GM19463 (cell line): ENCODE data around the gene SMDT1.
"Not testable (repeated sequence)": the region's sequence is repeated elsewhere in the genome, so short reads cannot be mapped to it uniquely, and the experiment has no call there.

Experiments
- ATAC-seq: cut with Tn5 transposase; IDR thresholded peaks from one replicate; pipeline ENCODE4 v1.9.1; 2021; ENCODE audit warnings: mild to moderate bottlenecking, moderate library complexity; ENCODE audit not compliant: unreplicated experiment

Gene SMDT1

DNA sequence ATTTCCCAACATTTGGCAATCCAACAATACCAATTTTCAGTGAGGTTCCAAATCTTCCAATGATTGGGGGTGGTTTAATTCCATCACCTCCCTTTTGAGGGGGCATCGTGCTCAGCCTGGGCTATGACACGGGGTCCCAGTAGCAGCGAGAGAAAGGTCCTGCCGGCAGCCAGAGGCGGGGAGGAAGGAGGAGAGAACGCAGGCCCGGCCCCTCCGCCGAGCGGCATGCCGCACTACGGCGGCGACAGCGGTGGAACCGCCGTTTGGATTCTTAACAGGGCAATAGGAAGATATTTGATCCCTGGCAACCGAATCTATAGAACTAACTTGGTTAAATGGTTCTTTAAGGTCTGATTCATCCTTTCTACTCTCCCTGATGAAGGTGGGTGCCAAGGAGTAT, 29.3 kb downstream of the SMDT1 start:
- no peak for ATAC-seq

DNA sequence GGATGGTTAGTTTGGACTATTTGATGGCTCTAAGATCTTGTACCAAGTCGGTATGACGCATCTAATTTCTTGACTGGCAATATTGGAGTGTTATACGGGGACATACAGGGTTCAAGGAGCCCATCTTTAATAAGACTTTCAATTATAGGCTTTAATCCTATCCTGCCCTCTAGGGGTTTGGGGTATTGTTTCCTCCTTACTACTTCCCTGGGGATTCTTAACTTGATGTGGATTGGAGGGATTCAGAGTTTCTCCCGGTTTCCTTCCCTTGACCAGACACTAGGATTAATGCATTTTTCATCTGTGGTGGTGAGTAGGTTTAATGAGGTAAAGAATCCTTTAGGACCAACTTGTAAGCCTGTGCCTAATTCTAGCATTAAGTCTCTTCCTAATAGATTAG, 32.3 kb downstream of the SMDT1 start:
- no peak for ATAC-seq

DNA sequence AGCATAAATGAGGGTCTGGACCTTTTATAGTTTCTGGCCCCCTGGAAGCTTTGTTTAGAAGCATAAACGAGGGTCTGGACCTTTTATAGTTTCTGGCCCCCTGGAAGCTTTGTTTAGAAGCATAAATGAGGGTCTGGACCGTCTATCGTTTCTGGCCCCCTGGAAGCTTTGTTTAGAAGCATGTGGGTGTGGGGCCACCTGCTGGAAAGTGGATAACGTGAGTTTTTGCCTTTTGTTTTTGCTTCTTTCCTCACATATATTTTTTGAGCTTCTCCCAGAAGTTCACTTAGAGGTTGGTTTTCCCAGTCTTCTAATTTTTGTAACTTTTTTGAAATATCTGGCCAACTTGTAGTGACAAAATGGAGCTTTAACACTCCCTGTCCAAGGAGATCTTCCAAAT, 33.3 kb downstream of the SMDT1 start:
- ATAC-seq = not testable (repeated sequence)

DNA sequence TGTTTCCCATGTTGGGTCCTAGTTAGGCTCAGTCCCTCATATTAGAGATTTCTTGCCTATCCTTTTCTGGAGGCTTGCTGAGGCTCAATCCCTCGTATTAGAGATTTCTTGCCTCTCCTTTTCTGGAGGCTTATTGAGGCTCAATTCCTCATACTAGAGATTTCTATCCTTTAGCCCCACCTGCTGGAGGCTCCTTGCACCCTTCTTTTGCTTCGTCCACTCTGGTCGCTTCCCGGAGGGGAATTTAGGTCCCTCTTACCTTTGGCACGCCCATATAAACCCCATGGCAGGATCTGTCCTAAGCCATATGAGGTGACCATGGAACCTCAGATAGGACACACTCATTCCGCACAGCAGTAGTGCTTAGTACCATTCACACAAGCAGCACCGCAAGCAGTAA, 35.2 kb downstream of the SMDT1 start:
- ATAC-seq = no peak

DNA sequence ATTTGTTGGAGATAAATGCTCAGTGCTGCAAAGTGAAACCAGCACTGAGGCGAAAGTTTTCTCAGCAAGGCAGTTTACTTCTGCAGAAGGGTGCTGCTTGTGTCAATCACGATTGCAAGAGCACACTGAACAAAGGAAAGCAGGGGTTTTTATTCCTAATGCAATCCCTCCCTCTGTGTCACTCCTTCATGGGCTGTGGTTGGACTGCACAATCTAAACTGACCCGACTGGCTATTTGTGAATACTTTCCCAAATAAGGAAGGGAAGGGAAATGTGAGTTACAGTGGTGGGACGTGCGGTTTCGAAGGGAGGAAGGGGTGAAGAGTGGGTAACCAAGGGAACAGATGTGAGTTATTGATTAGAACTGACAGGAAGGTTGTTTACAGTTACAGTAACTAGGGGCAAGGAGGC, 35.9 kb downstream of the SMDT1 start:
- ATAC-seq = not testable (repeated sequence)

DNA sequence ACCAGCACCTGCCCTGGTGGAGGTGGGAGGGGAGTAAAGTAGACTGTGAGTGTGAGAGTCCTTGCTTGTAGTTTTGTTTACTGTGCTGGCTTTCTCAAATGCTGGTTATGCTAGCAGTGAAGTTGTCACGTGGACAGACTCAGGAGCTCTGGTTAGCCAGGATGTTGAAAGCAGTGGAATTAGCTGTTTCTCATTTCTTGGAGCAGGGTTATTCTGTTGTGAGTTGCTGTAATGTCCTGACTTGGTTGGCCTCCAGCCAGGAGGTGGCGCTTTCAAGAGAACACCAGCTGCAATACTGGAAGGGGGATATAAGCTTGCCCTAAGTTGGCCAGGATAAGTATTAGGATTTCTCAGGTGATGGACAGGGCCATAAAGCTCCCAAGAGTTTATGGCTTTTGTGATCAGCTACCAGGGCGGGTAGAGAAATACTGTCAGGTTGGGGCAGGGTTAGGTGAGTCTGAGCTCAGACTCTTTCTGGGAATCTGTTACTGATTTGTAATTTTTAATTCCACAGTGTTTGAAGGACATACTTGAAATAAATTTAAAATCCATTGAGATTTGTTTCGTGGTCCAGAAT, 37.4 kb downstream of the SMDT1 start:
- ATAC-seq = no peak

DNA sequence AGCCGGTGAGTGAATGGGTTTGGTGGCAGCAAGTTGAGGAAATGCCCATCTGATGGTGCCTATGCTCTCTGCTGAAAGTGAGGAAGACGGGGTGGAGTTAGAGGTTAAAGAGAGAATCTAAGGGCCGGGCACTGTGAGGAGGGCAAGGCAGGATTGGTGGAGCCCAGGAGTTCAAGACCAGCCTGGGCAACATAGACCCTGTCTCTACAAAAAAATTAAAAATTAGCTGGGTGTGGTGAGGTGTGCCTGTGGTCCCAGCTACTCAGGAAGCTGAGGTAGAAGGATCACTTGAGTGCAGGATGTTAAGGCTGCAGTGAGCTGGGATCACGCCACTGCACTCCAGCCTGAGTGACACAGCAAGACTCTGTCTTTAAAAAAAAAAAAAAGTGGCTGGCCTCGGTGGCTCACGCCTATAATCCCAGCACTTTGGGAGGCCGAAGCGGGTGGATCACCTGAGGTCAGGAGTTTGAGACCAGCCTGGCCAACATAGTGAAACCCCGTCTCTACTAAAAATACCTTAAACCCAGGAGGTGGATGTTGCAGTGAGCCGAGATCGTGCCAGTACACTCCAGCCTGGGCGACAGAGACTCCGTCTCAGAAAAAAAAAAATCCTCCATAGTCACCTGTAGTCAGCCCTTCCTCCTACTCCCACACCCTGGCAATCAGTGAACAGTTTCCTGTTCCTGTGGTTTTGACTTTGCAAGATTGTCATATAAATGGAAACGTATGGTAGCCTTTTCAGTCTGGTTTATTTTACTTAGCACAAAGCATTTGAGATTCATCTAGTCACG, 40.9 kb downstream of the SMDT1 start:
- not testable (repeated sequence) for ATAC-seq

DNA sequence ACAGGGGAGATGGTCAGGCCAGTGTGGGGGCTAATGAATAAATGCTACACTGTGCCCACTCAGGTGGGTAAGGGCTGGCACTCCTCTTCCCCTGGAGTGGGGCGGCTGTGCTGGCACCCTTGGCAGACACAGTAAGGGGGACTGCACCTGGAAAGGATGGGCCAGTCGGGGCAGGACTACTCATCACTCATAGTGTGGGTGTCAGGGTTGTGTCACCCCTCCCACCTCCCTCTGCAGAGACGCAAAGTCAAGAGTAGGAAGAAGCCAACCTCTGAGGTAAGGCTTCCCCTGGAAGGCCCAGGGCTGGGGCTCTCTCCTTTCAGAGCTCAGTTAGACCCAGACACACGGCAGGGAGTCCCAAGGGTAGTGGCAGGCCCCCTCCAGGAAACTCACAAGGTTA, 44.0 kb downstream of the SMDT1 start:
- ATAC-seq = not testable (repeated sequence)

DNA sequence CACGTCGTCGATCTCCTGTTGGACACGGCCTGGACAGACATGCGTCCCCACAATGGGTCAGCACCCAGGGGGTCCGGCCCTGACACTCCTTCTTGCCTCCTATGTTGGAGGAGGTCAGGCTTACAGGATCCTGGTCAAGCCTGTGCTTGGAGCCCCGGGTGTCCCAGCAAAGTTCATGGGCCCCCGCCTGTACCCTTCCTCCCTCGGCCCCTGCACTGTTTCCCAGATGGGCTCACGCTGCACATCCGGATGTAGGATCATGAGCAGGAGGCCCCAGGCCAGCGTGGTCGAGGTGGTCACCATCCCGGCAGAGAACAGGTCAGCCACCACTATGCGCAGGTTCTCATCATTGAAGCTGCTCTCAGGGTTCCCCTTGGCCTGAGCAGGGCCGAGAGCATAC, 48.1 kb downstream of the SMDT1 start:
- no peak for ATAC-seq

DNA sequence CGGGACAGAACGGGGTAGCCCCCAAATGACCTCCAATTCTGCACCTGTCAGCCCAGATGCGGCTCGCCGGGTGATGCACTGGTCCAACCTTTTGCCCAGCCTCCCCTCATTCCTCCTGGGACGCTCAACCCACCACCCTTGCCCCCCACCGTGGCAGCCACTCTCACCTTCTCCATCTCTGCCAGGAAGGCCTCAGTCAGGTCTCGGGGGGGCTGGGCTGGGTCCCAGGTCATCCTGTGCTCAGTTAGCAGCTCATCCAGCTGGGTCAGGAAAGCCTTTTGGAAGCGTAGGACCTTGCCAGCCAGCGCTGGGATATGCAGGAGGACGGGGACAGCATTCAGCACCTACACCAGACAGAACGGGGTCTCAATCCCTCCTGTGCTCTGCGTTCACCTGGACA, 48.5 kb downstream of the SMDT1 start:
- ATAC-seq = not testable (repeated sequence)

DNA sequence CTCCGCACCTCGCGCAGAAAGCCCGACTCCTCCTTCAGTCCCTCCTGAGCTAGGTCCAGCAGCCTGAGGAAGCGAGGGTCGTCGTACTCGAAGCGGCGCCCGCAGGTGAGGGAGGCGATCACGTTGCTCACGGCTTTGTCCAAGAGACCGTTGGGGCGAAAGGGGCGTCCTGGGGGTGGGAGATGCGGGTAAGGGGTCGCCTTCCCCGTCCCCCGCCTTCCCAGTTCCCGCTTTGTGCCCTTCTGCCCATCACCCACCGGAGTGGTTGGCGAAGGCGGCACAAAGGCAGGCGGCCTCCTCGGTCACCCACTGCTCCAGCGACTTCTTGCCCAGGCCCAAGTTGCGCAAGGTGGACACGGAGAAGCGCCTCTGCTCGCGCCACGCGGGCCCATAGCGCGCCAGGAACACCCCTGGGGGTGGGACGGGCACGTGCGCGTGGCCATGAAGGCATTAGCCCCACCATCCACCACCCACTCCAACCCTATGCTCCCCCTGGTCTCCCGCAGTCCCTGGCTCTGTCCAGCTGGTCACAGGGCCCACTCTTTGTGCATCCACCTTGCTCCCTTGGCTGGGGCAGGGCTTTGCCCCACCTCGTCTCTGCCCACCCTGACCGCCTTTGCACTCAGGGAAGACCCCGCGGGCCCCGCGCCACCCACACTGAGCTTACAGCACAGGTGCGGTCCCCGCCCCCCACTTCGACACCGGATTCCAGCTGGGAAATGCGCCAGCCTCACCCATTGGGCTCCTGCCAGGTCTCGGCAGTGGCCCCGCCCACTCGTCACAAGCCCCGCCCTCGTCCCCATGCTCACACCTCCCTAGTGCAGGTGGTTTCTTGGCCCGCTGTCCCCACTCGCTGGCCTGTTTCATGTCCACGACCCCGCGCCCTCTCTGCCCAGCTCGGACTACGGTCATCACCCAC, 49.5 kb downstream of the SMDT1 start:
- not testable (repeated sequence) for ATAC-seq

DNA sequence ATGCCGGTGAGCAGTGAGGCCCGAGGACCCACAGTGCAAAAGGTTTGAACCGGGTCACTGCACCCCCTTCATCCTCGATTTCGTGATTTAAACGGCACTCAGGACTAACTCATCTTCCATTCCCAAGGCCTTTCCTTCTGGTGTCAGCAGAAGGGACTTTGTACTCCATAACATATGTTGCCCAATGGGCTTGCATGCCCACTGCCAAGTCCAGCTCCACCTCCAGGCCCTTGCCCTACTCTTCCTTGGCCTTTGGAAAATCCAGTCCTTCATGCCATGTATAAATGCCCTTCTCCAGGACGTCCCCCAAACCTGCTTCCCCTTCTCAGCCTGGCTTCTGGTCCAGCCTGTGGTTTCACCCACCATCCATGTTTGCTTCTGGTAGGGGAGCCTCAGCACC, 50.7 kb downstream of the SMDT1 start:
- ATAC-seq = not testable (repeated sequence)

DNA sequence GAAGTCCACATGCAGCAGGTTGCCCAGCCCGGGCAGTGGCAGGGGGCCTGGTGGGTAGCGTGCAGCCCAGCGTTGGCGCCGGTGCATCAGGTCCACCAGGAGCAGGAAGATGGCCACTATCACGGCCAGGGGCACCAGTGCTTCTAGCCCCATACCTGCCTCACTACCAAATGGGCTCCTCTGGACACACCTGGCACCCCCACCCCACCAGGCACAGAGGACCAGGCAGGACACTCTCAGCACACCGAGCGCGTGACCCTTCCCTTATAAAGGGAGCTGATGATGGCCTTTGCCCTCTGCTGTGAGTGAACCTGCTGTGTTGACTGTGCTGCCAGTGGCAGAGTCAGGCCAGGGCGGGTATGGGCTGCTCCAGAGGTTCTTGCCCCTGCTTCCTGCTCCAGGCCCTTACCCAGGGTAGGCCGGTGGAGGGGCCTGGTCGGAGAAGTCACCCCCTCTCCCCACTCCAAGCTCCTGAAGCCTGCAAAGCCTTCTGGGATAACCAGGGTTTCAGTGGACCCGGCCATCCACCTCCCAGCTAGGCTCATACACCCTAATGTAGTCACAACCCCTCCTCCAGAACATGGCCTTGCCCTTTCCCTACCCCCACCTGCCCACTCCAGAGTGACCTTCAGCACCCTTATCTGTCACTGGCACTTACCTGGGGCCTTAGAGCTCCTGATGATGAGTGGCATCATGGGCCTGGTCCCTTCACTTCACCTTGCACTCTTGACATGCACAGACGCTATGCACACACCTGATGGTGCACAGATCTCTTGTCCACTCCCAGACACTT, 51.3 kb downstream of the SMDT1 start, which contains the start of gene CYP2D6:
CYP2D6 (minus strand) TSS at position 172 of the 793 bp plus-strand sequence; CDS start at position 153, 19 bp downstream.
- not testable (repeated sequence) for ATAC-seq

DNA sequence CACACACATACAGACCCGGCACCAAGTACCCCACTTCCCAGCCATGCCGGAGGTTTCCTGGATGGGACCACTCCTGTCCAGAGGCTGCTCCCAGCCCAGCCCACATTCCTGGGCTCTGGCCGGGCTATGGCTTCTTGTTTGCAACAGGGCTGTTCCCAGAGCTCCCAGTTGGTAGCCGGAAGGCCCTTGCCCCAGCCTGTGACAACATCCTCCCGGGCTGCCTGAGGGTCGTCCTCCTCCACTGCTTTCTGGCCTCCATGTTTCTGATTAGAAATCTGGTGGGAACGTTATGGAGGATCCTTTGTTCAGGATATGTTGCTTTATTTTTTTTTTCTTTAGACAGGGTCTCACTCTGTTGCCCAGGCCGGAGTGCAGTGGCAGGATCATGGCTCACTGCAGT, 52.1 kb downstream of the SMDT1 start:
- no peak for ATAC-seq

DNA sequence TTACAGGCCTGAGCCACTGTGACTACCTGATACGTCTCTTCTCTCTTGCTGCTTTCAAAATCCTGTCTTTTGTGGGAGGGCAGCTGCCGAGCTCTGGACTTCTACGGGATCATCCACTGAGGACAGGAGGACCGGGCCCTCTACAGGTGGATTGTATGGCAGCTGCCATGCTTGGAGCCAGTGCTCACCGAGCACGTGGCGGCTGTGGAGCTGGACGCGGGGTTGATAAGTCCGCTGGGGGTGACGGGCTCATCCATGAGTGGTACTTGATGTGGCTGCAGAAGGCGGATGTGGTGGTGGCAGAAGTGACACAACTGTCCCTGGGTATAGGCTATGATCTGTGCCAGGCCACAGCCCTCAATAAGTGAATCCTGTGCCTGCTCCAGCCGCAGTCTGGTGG, 53.0 kb downstream of the SMDT1 start:
- ATAC-seq = no peak
